OCI-LY7 (cell line): ENCODE measurements around the gene SENP1. TPM values are rescaled to one million over a fixed set of nuclear protein-coding genes. Genes with fewer than 3 reads are reported as not detected.

Experiments used
- BruUV-seq: library from RNA; stranded (reverse); fragments of 400-500 nt; replicated peaks from 2 replicates; lab custom pipeline; 2021; lab: Mats Ljungman, UMichigan
- CTCF ChIA-PET: fragments of 300-600 bp; sonication (Branson Sonifier 250); formaldehyde crosslinking; loops from one replicate; lab custom pipeline; 2022; ENCODE audit warnings: antibody characterized with exemption; ENCODE audit not compliant: unreplicated experiment; lab: Charles Lee
- POLR2A ChIA-PET: fragments of 300-600 bp; sonication (Branson Sonifier 250); formaldehyde crosslinking; loops from one replicate; lab custom pipeline; 2022; ENCODE audit warnings: antibody characterized with exemption; lab: Charles Lee
- DNase-seq: peaks from one replicate; pipeline ENCODE4 v3.0.0-alpha.2; 2015; ENCODE audit warnings: low spot score
- H2AFZ ChIP-seq: fragments of 200-600 bp; sonication (generic), shearing (Covaris generic); 2 replicates; pipeline ENCODE4 v1.6.1; 2014; ENCODE audit warnings: mild to moderate bottlenecking, antibody characterized with exemption, low read length, moderate library complexity
- H3K27ac ChIP-seq: fragments of 200-600 bp; sonication (generic); 2 replicates; pipeline ENCODE4 v1.5.1; 2014; ENCODE audit warnings: mixed run types, low read depth, mild to moderate bottlenecking, moderate library complexity, low read length, inconsistent platforms; ENCODE audit not compliant: poor library complexity, severe bottlenecking
- H3K36me3 ChIP-seq: fragments of 200-600 bp; sonication (generic); 2 replicates; pipeline ENCODE4 v1.6.1; 2014; ENCODE audit warnings: mild to moderate bottlenecking, antibody characterized with exemption, low read length, moderate library complexity, mixed read lengths; ENCODE audit not compliant: insufficient read depth
- H3K4me1 ChIP-seq: fragments of 200-600 bp; sonication (generic); 2 replicates; pipeline ENCODE4 v1.5.1; 2014; ENCODE audit warnings: mild to moderate bottlenecking, low read length; ENCODE audit not compliant: insufficient read depth, poor library complexity, severe bottlenecking
- H3K4me2 ChIP-seq: fragments of 200-600 bp; sonication (generic); 2 replicates; pipeline ENCODE4 v1.6.1; 2014; ENCODE audit warnings: mild to moderate bottlenecking, low read length
- H3K4me3 ChIP-seq: fragments of 200-600 bp; sonication (generic); 2 replicates; pipeline ENCODE4 v1.5.1; 2014; ENCODE audit warnings: mild to moderate bottlenecking, low read depth, low read length; ENCODE audit not compliant: poor library complexity, severe bottlenecking
- H3K79me2 ChIP-seq: fragments of 200-600 bp; sonication (generic); 2 replicates; pipeline ENCODE4 v1.6.1; 2016; ENCODE audit warnings: low read depth, mild to moderate bottlenecking, low read length, moderate library complexity, mixed read lengths; ENCODE audit not compliant: insufficient read depth
- H3K9me2 ChIP-seq: fragments of 200-600 bp; sonication (generic); 2 replicates; pipeline ENCODE4 v1.6.1; 2016; ENCODE audit warnings: mild to moderate bottlenecking, low read length, mixed read lengths; ENCODE audit not compliant: insufficient read depth
- H3K9me3 ChIP-seq: fragments of 200-600 bp; sonication (generic); 2 replicates; pipeline ENCODE4 v1.6.1; 2014; ENCODE audit warnings: mild to moderate bottlenecking, mixed run types, low read length, mixed read lengths
- H4K20me1 ChIP-seq: fragments of 200-600 bp; sonication (generic); 2 replicates; pipeline ENCODE4 v1.6.1; 2014; ENCODE audit warnings: mild to moderate bottlenecking, antibody characterized with exemption, low read length, moderate library complexity, mixed read lengths; ENCODE audit not compliant: insufficient read depth
- EZH2phosphoT487 ChIP-seq: fragments of 200-600 bp; sonication (generic); IDR thresholded peaks from 2 replicates; pipeline ENCODE4 v1.6.1; 2018; ENCODE audit warnings: low read depth, borderline replicate concordance, mild to moderate bottlenecking, mixed run types, antibody characterized with exemption, low read length, moderate library complexity, mixed read lengths
- intact Hi-C: fragments of 100-400 bp; cut with micrococcal nuclease; formaldehyde crosslinking; loops from one replicate; pipeline ENCODE4 v1.10.0; 2022; ENCODE audit not compliant: unreplicated experiment
- total RNA-seq, 2 experiments: library from RNA; depleted of rRNA in 1 of 2; stranded (reverse); fragments of >200 nt in 1 of 2; shearing (Covaris generic) in 1 of 2; gene quantifications; 2 replicates each; pipeline ENCODE4 v1.2.3, GENCODE V29; 2014 to 2022
- TF ChIP-seq, protein P1 (sequence below): fragments of 200-600 bp; sonication (generic); conservative IDR thresholded peaks from 2 replicates; pipeline ENCODE4 v1.5.1; 2014; ENCODE audit warnings: mild to moderate bottlenecking, antibody characterized with exemption, low read length, moderate library complexity, mixed read lengths

SENP1 gene
- total RNA-seq, 2 experiments from 2014 or later: 48.3 to 54.7 TPM

DNA sequence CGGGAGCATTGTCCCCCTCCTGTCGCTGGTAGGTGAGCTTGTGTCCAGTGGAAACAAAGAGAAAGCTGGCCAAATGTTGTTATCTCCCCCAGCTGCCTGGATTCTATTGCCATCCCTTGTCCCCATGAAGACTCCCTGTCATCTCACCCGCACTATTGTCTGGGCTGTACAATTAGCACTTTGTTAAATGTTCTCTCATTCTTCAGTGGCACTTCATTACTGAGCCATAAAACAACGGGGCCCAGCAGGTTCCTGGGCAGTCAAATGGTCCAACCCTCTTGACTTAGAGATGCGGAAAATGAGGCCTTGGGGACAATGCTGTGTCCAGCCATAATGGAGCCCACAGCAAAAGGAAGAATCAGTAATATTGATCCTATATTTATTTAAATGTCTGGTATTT, 88.4 kb downstream of the SENP1 start:
- no peaks in the 10 kb centered on the region for H3K36me3 ChIP-seq
- ChIA-PET POLR2A (no interaction called here), CTCF (no interaction called here)
- H3K4me1 ChIP-seq: no peaks in the 10 kb centered on the region
- TF ChIP-seq, protein P1, sequence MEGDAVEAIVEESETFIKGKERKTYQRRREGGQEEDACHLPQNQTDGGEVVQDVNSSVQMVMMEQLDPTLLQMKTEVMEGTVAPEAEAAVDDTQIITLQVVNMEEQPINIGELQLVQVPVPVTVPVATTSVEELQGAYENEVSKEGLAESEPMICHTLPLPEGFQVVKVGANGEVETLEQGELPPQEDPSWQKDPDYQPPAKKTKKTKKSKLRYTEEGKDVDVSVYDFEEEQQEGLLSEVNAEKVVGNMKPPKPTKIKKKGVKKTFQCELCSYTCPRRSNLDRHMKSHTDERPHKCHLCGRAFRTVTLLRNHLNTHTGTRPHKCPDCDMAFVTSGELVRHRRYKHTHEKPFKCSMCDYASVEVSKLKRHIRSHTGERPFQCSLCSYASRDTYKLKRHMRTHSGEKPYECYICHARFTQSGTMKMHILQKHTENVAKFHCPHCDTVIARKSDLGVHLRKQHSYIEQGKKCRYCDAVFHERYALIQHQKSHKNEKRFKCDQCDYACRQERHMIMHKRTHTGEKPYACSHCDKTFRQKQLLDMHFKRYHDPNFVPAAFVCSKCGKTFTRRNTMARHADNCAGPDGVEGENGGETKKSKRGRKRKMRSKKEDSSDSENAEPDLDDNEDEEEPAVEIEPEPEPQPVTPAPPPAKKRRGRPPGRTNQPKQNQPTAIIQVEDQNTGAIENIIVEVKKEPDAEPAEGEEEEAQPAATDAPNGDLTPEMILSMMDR: no peak
- no peak for TF ChIP-seq EZH2phosphoT487
- no peak for DNase-seq
- no peak overlapping the region for H3K4me2 ChIP-seq
- H4K20me1 ChIP-seq: no peaks in the 10 kb centered on the region
- H3K79me2 ChIP-seq: no peaks in the 10 kb centered on the region
- BruUV-seq: no TSS peak
- no peak overlapping the region for H2AFZ ChIP-seq
- no peaks in the 10 kb centered on the region for H3K9me3 ChIP-seq
- no peak overlapping the region for H3K27ac ChIP-seq
- intact Hi-C loops: no loop called here
- H3K4me3 ChIP-seq: no peak overlapping the region
- H3K9me2 ChIP-seq: no peaks in the 10 kb centered on the region

DNA sequence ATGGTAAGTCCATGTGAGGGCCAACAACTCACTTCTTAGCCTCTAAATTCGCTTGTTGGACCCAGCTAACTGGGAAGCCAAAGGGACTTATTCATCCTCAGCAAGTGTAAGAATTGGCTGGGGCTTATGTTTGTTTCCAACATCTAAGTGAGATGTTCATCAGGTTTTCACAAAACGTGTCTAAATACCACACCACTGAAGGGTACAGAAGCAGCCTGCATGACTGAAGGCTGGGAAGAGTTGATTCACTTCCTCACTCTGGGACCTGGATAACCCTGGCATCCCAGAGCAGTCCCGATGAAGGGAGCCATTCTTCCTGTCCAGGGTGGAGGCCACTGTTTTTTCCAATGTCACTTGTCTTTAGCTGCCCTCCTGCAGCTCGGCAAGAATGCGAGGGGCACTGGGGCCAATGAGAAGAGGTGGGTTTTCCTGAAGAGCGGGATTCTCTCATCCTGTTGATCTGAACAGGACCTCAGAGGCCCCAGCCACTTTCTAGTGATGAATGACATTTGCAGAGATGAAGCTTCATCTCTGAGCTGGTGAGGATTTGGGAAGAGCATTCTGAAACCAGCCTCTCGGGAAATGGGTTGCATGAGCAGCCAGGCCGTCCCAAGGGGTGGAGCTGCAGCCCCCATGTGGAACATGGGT, 89.4 kb downstream of the SENP1 start:
- intact Hi-C loops: no loop called here
- no peaks in the 10 kb centered on the region for H3K9me2 ChIP-seq
- H3K4me3 ChIP-seq: no peak overlapping the region
- no peaks in the 10 kb centered on the region for H3K36me3 ChIP-seq
- no peak overlapping the region for H3K4me2 ChIP-seq
- BruUV-seq: no TSS peak
- no peaks in the 10 kb centered on the region for H3K4me1 ChIP-seq
- CTCF ChIA-PET: no interaction called here
- POLR2A ChIA-PET: interaction anchor here (0.6 kb wide), 1 partner anchor 155 kb away, joined by 3 read pairs; no protein-coding TSS in a partner anchor
- H4K20me1 ChIP-seq: no peaks in the 10 kb centered on the region
- TF ChIP-seq, protein P1: no peak
- no peak overlapping the region for H2AFZ ChIP-seq
- DNase-seq: no peak
- no peaks in the 10 kb centered on the region for H3K79me2 ChIP-seq
- H3K27ac ChIP-seq: no peak overlapping the region
- H3K9me3 ChIP-seq: no peaks in the 10 kb centered on the region

DNA sequence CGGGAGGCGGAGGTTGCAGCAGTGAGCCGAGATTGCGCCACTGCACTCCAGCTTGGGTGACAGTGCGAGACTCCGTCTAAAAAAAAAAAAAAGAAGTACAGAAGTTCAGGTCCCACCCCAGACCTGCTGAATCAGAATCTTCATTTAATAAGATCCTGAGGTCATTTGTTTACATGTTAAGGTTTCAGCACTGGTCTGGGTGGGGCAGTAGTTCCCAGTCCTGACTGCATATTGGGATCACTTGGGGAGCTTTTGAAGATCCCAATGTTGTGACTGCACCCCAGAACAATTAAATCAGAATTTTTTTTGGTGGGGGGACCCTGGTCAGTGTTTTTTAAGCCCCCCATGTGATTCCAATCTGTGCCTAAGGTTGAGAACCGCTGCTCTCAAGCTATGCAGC, 89.9 kb downstream of the SENP1 start:
- POLR2A ChIA-PET: no interaction called here
- Histone ChIP-seq H3K4me3 (no peak overlapping the region), H3K9me3 (no peaks in the 10 kb centered on the region), H3K4me1 (no peaks in the 10 kb centered on the region), H3K36me3 (no peaks in the 10 kb centered on the region), H4K20me1 (no peaks in the 10 kb centered on the region), H3K4me2 (no peak overlapping the region), H2AFZ (no peak overlapping the region), H3K27ac (no peak overlapping the region), H3K79me2 (no peaks in the 10 kb centered on the region), H3K9me2 (no peaks in the 10 kb centered on the region)
- BruUV-seq: no TSS peak
- intact Hi-C loops: no loop called here
- CTCF ChIA-PET: no interaction called here
- TF ChIP-seq EZH2phosphoT487: no peak
- TF ChIP-seq, protein P1: no peak
- DNase-seq: no peak
